ENCODE results near the gene RHOU.

- TF ChIP-seq CTCF (IDR thresholded peaks at IDR 0.05) (no peak), POLR2A (IDR thresholded peaks at IDR 0.05) (no peak), EP300 (IDR thresholded peaks at IDR 0.05) (no peak)
Measured at GRCh38 chr1:228742281-228742860, 7.1 kb downstream of the RHOU start.
